HTERT RPE-1 (cell line): ENCODE measurements around the gene CCNL1.

Source experiments
- in situ Hi-C: fragments of 300-500 bp; cut with MboI; formaldehyde crosslinking; loops from 4 replicates; pipeline ENCODE4 v1.14.3; 2020; ENCODE audit warnings: low sequenced_read_pairs

Gene CCNL1

GRCh38 chr3:157126365-157126764 lies 33.6 kb downstream of the CCNL1 start:
- in situ Hi-C loops: no loop called here

GRCh38 chr3:157125101-157125500 lies 34.8 kb downstream of the CCNL1 start:
- in situ Hi-C loops: no loop called here

GRCh38 chr3:157123621-157124020 lies 36.3 kb downstream of the CCNL1 start:
- in situ Hi-C loops: no loop called here

GRCh38 chr3:157122832-157123427 lies 37.0 kb downstream of the CCNL1 start:
- in situ Hi-C loops: no loop called here

- in situ Hi-C loops: no loop called here
Measured at GRCh38 chr3:157122116-157122515, 37.8 kb downstream of the CCNL1 start.

GRCh38 chr3:157121522-157121921 lies 38.4 kb downstream of the CCNL1 start:
- in situ Hi-C loops: no loop called here

- in situ Hi-C loops: no loop called here
Measured at GRCh38 chr3:157120071-157120892, 39.7 kb downstream of the CCNL1 start.

- in situ Hi-C loops: no loop called here
Measured at GRCh38 chr3:157119369-157119951, 40.5 kb downstream of the CCNL1 start.

GRCh38 chr3:157117875-157118654 lies 41.9 kb downstream of the CCNL1 start:
- in situ Hi-C loops: no loop called here

- in situ Hi-C loops: no loop called here
Measured at GRCh38 chr3:157117206-157117605, 42.7 kb downstream of the CCNL1 start.

- in situ Hi-C loops: no loop called here
Measured at GRCh38 chr3:157116017-157116416, 43.9 kb downstream of the CCNL1 start.

GRCh38 chr3:157115069-157116006 lies 44.6 kb downstream of the CCNL1 start:
- in situ Hi-C loops: no loop called here

GRCh38 chr3:157113832-157114505 lies 46.0 kb downstream of the CCNL1 start:
- in situ Hi-C loops: no loop called here

GRCh38 chr3:157112536-157112935 lies 47.4 kb downstream of the CCNL1 start:
- in situ Hi-C loops: no loop called here

GRCh38 chr3:157111518-157111917 lies 48.4 kb downstream of the CCNL1 start:
- in situ Hi-C loops: no loop called here

- in situ Hi-C loops: no loop called here
Measured at GRCh38 chr3:157110761-157111278, 49.1 kb downstream of the CCNL1 start.

- in situ Hi-C loops: no loop called here
Measured at GRCh38 chr3:157109267-157110141, 50.4 kb downstream of the CCNL1 start.

- in situ Hi-C loops: no loop called here
Measured at GRCh38 chr3:157107644-157108133, 52.3 kb downstream of the CCNL1 start.
